GM12875 (cell line): Measurements from ENCODE around the gene TNNI3K.

Experiments used
- H3K4me3 ChIP-seq: one replicate; pipeline ENCODE4 v1.5.1; 2011; ENCODE audit warnings: low read depth, low read length, control low read depth
- TF ChIP-seq, protein P1 (sequence below): IDR thresholded peaks from 2 replicates; pipeline ENCODE4 v1.5.1; 2011; ENCODE audit warnings: low read depth, mild to moderate bottlenecking, control low read depth, inconsistent platforms, low read length, moderate library complexity, borderline replicate concordance; ENCODE audit not compliant: insufficient read depth

The TNNI3K gene

GRCh38 chr1:74388855-74389254 lies 153.7 kb downstream of the TNNI3K start:
- TF ChIP-seq, protein P1, sequence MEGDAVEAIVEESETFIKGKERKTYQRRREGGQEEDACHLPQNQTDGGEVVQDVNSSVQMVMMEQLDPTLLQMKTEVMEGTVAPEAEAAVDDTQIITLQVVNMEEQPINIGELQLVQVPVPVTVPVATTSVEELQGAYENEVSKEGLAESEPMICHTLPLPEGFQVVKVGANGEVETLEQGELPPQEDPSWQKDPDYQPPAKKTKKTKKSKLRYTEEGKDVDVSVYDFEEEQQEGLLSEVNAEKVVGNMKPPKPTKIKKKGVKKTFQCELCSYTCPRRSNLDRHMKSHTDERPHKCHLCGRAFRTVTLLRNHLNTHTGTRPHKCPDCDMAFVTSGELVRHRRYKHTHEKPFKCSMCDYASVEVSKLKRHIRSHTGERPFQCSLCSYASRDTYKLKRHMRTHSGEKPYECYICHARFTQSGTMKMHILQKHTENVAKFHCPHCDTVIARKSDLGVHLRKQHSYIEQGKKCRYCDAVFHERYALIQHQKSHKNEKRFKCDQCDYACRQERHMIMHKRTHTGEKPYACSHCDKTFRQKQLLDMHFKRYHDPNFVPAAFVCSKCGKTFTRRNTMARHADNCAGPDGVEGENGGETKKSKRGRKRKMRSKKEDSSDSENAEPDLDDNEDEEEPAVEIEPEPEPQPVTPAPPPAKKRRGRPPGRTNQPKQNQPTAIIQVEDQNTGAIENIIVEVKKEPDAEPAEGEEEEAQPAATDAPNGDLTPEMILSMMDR, result no peak
- no peak overlapping the region for H3K4me3 ChIP-seq

GRCh38 chr1:74392186-74392585 lies 157.0 kb downstream of the TNNI3K start:
- TF ChIP-seq, protein P1, result no peak
- H3K4me3 ChIP-seq, result no peak overlapping the region

DNA sequence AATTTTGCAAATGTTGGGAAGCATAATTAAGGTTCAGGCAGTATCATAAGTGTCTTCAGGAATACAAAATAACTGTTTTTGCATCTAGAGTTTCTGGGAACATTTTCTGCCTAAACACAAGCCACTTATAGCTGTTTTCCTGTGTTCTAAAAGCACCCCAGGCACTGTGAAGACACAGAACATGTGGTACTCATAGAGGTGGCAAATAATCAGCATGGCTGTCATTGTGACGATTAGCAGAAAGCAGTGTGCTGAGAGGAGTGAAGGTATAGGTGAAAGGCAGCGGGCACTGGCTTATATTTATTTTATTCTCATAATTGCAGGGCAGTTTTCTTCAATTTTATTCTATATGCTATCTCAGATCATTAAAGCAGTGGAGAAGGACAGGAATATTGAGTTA lies 157.7 kb downstream of the TNNI3K start:
- TF ChIP-seq, protein P1, result no peak
- H3K4me3 ChIP-seq, result no peak overlapping the region

- TF ChIP-seq, protein P1, result no peak
- no peak overlapping the region for H3K4me3 ChIP-seq
These were observed 160.4 kb downstream of the TNNI3K start for GRCh38 chr1:74395571-74395970.

GRCh38 chr1:74396462-74396861 lies 161.3 kb downstream of the TNNI3K start:
- TF ChIP-seq, protein P1, result no peak
- H3K4me3 ChIP-seq, result no peak overlapping the region

DNA sequence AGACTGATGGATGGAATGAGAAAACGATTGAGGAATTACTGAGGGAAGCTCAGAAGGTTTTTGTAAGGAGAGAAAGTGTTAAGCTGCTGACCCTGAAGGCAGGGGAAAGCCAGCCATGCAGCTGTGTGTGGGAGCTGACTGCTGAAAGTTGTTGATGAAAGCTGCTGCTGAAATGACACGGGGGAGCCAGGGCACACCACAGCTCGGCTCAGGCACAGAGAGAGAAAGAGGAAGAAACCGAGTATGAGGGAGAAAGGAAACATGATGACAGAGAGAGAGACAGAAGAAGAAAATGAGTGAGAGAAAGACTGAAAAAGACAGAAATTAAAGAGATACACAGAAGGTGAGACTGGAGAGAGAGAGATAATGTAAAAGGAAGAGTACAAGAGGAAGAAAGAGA lies 161.7 kb downstream of the TNNI3K start:
- TF ChIP-seq, protein P1, result no peak
- H3K4me3 ChIP-seq, result no peak overlapping the region

DNA sequence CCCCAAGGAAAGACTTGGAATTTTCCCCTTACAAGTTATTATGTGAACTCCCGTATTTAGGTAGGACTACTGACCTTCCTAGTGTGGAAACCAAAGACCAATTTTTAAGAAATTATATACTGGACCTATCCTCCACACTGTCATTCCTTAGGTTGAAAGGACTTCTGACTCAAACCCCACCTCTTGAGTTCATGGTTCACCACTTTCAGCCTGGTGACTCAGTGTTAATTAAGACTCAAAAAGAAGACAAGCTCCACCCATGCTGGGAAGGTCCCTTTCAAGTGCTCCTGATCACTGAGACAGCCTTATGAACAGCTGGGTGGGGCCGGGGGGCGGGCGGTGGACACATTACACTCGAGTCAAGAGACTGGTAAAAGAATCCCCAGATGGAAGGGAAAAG lies 164.1 kb downstream of the TNNI3K start:
- TF ChIP-seq, protein P1, result no peak
- H3K4me3 ChIP-seq, result no peak overlapping the region
